GM23338 (cell line): ENCODE measurements around the gene VCL. TPM values are rescaled to one million over a fixed set of nuclear protein-coding genes. Genes with fewer than 3 reads are reported as not detected.

Source experiments
- ATAC-seq: fragments of 200-7000 bp; cut with Tn5 transposase; 3 replicates; pipeline ENCODE4 v1.9.1; 2020
- DNase-seq: peaks from one replicate; pipeline ENCODE4 v3.0.0-alpha.2; 2015; ENCODE audit warnings: low spot score
- H2AFZ ChIP-seq: fragments of 200-600 bp; sonication (generic); 2 replicates; pipeline ENCODE4 v1.8.0; 2016; ENCODE audit warnings: antibody characterized with exemption, mild to moderate bottlenecking, moderate library complexity
- H3F3A ChIP-seq: fragments of 200-600 bp; sonication (generic); replicated peaks from 2 replicates; pipeline ENCODE4 v1.8.0; 2017; ENCODE audit warnings: antibody characterized with exemption, mixed run types, low read depth
- H3K27ac ChIP-seq: fragments of 200-600 bp; sonication (generic); 2 replicates; pipeline ENCODE4 v1.6.1; 2016; ENCODE audit warnings: low read depth
- H3K27me3 ChIP-seq: fragments of 200-600 bp; sonication (generic); 2 replicates; pipeline ENCODE4 v1.8.0; 2016; ENCODE audit warnings: mild to moderate bottlenecking, mixed run types, moderate library complexity; ENCODE audit not compliant: insufficient read depth
- H3K36me3 ChIP-seq: fragments of 200-600 bp; sonication (generic); 2 replicates; pipeline ENCODE4 v1.8.0; 2016; ENCODE audit warnings: mild to moderate bottlenecking; ENCODE audit not compliant: insufficient read depth
- H3K4me1 ChIP-seq: fragments of 200-600 bp; sonication (generic); 2 replicates; pipeline ENCODE4 v1.8.0; 2016; ENCODE audit warnings: mild to moderate bottlenecking, moderate library complexity; ENCODE audit not compliant: insufficient read depth
- H3K4me2 ChIP-seq: fragments of 200-600 bp; sonication (generic); 2 replicates; pipeline ENCODE4 v1.7.1; 2017; ENCODE audit warnings: mixed run types
- H3K4me3 ChIP-seq: fragments of 200-600 bp; sonication (generic); 2 replicates; pipeline ENCODE4 v1.6.1; 2016; ENCODE audit warnings: mixed run types
- H3K79me2 ChIP-seq: fragments of 200-600 bp; sonication (generic); replicated peaks from 2 replicates; pipeline ENCODE4 v1.8.0; 2017; ENCODE audit warnings: mild to moderate bottlenecking; ENCODE audit not compliant: insufficient read depth
- H3K9me2 ChIP-seq: fragments of 200-600 bp; sonication (generic); 2 replicates; pipeline ENCODE4 v1.8.0; 2017; ENCODE audit not compliant: insufficient read depth
- H4K20me1 ChIP-seq: fragments of 200-600 bp; sonication (generic); replicated peaks from 2 replicates; pipeline ENCODE4 v1.8.0; 2017; ENCODE audit warnings: mild to moderate bottlenecking; ENCODE audit not compliant: insufficient read depth
- H3K27ac Mint-ChIP-seq: 2 replicates; pipeline ENCODE4 v1.8.0; 2020; ENCODE audit warnings: inconsistent platforms, mild to moderate bottlenecking, moderate library complexity, mixed read lengths
- H3K27me3 Mint-ChIP-seq: 3 replicates; pipeline ENCODE4 v1.8.0; 2022; ENCODE audit warnings: low read depth, mild to moderate bottlenecking, moderate library complexity, mixed read lengths, inconsistent platforms; ENCODE audit not compliant: insufficient read depth, poor library complexity
- H3K36me3 Mint-ChIP-seq: 3 replicates; pipeline ENCODE4 v1.8.0; 2021; ENCODE audit warnings: low read depth, mild to moderate bottlenecking, inconsistent platforms, moderate library complexity, mixed read lengths
- H3K4me1 Mint-ChIP-seq: 3 replicates; pipeline ENCODE4 v1.8.0; 2020; ENCODE audit warnings: mild to moderate bottlenecking, inconsistent platforms, mixed read lengths
- H3K4me3 Mint-ChIP-seq: 3 replicates; pipeline ENCODE4 v1.8.0; 2021; ENCODE audit warnings: moderate library complexity, mild to moderate bottlenecking, inconsistent platforms, mixed read lengths
- H3K9me3 Mint-ChIP-seq: 3 replicates; pipeline ENCODE4 v1.8.0; 2020; ENCODE audit warnings: moderate library complexity, mild to moderate bottlenecking, inconsistent platforms, mixed read lengths
- CREB1 ChIP-seq: fragments of 250-450 bp; sonication (Bioruptor Pico); IDR thresholded peaks from 2 replicates; pipeline ENCODE4 v1.5.0; 2020; ENCODE audit warnings: low read depth, mild to moderate bottlenecking, moderate library complexity
- EZH2 ChIP-seq: fragments of 200-600 bp; sonication (generic); IDR thresholded peaks from one replicate; pipeline ENCODE4 v1.8.0; 2017; ENCODE audit warnings: antibody characterized with exemption, mild to moderate bottlenecking, low read depth; ENCODE audit not compliant: unreplicated experiment
- EZH2phosphoT487 ChIP-seq: fragments of 200-600 bp; sonication (generic); IDR thresholded peaks from one replicate; pipeline ENCODE4 v1.8.1; 2018; ENCODE audit warnings: antibody characterized with exemption; ENCODE audit not compliant: unreplicated experiment
- JUNB ChIP-seq: IDR thresholded peaks from one replicate; pipeline ENCODE4 v1.6.1; 2016; ENCODE audit warnings: antibody characterized with exemption; ENCODE audit not compliant: unreplicated experiment
- NANOG ChIP-seq: IDR thresholded peaks from 2 replicates; pipeline ENCODE4 v1.6.1; 2016; ENCODE audit warnings: antibody characterized with exemption, borderline replicate concordance
- POLR2AphosphoS5 ChIP-seq: IDR thresholded peaks from 2 replicates; pipeline ENCODE4 v1.6.1; 2016; ENCODE audit warnings: antibody characterized with exemption, low read depth
- STAT1 ChIP-seq: IDR thresholded peaks from one replicate; pipeline ENCODE4 v1.6.1; 2016; ENCODE audit warnings: antibody characterized with exemption; ENCODE audit not compliant: unreplicated experiment
- ZNF114 ChIP-seq: fragments of 250-450 bp; sonication (Bioruptor Pico); IDR thresholded peaks from 2 replicates; pipeline ENCODE4 v1.5.0; 2020; ENCODE audit warnings: mild to moderate bottlenecking, moderate library complexity
- ZNF331 ChIP-seq: fragments of 250-450 bp; sonication (Bioruptor Pico); IDR thresholded peaks from 2 replicates; pipeline ENCODE4 v1.5.0; 2020; ENCODE audit warnings: low read depth, mild to moderate bottlenecking, moderate library complexity
- polyA plus RNA-seq: library from polyadenylated mRNA; unstranded; fragments of >200 nt; fragmentation: Nextera tagmentation; extraction: Ambion mirVana; gene quantifications from 2 replicates; pipeline ENCODE4 v1.2.1, GENCODE V29; 2016
- total RNA-seq: library from RNA; depleted of rRNA; stranded (reverse); fragments of >200 nt; shearing (Covaris generic); gene quantifications from 2 replicates; pipeline ENCODE4 v1.2.3, GENCODE V29; 2014
- TF ChIP-seq, protein P1 (sequence below), 2 experiments: fragments of 200-600 bp in 1 of 2; sonication (generic) in 1 of 2; conservative IDR thresholded peaks; 2 replicates each; pipeline versions ENCODE4 v1.5.1 to v1.6.1; 2016 to 2017; ENCODE audit warnings: antibody characterized with exemption in 2 of 2, low read depth in 2 of 2, mild to moderate bottlenecking in 2 of 2, moderate library complexity in 1 of 2
- TF ChIP-seq, protein P2 (sequence below): fragments of 250-450 bp; sonication (Bioruptor Pico); IDR thresholded peaks from 2 replicates; pipeline ENCODE4 v1.5.0; 2020; ENCODE audit warnings: mild to moderate bottlenecking, moderate library complexity
- TF ChIP-seq, protein P3 (sequence below): IDR thresholded peaks from one replicate; pipeline ENCODE4 v1.6.1; 2018; ENCODE audit warnings: antibody characterized with exemption; ENCODE audit not compliant: unreplicated experiment
- TF ChIP-seq, protein P4 (sequence below): IDR thresholded peaks from 2 replicates; pipeline ENCODE4 v1.6.1; 2016; ENCODE audit warnings: antibody characterized with exemption

VCL gene
- total and polyA plus RNA-seq, 2 experiments from 2014 or later = 60.7 to 254 TPM

DNA sequence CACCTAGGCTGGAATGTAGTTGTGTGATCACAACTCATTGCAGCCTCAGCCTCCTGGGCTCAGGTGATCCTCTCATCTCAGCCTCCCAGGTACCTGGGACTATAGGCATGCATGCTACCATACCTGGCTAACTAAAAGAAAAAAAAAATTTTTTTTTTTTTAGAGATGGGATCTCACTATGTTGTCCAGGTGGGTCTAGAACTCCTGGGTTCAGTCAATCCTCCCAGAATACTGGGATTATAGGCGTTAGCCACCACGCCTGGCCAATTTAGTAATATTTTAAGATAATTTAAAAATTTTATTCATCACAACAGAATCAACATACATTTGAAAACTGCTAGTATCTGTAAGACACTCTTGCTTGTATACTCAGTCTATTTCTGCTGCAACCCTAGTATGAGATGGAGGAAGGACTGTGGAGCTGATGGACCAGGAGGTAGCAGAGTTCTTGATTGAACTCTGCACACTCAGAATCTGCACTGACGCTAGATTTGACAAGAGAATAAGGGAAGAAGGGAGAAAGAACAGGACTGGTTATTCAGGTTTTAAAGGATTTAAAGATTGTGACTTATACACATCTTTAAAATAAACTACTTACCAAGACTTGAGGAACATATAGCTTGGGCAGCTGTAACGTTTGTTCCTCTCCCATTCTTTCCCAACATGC, 57.6 kb downstream of the VCL start:
- no peak for TF ChIP-seq EZH2
- TF ChIP-seq, protein P1, sequence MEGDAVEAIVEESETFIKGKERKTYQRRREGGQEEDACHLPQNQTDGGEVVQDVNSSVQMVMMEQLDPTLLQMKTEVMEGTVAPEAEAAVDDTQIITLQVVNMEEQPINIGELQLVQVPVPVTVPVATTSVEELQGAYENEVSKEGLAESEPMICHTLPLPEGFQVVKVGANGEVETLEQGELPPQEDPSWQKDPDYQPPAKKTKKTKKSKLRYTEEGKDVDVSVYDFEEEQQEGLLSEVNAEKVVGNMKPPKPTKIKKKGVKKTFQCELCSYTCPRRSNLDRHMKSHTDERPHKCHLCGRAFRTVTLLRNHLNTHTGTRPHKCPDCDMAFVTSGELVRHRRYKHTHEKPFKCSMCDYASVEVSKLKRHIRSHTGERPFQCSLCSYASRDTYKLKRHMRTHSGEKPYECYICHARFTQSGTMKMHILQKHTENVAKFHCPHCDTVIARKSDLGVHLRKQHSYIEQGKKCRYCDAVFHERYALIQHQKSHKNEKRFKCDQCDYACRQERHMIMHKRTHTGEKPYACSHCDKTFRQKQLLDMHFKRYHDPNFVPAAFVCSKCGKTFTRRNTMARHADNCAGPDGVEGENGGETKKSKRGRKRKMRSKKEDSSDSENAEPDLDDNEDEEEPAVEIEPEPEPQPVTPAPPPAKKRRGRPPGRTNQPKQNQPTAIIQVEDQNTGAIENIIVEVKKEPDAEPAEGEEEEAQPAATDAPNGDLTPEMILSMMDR (conservative IDR thresholded peaks at IDR 0.05; ENCODE audit: low read depth in 2 of 2) = no peak
- no peak for TF ChIP-seq POLR2AphosphoS5
- no peak for TF ChIP-seq CREB1 (CRISPR knock-in tag)
- TF ChIP-seq NANOG = no peak
- TF ChIP-seq, protein P2, sequence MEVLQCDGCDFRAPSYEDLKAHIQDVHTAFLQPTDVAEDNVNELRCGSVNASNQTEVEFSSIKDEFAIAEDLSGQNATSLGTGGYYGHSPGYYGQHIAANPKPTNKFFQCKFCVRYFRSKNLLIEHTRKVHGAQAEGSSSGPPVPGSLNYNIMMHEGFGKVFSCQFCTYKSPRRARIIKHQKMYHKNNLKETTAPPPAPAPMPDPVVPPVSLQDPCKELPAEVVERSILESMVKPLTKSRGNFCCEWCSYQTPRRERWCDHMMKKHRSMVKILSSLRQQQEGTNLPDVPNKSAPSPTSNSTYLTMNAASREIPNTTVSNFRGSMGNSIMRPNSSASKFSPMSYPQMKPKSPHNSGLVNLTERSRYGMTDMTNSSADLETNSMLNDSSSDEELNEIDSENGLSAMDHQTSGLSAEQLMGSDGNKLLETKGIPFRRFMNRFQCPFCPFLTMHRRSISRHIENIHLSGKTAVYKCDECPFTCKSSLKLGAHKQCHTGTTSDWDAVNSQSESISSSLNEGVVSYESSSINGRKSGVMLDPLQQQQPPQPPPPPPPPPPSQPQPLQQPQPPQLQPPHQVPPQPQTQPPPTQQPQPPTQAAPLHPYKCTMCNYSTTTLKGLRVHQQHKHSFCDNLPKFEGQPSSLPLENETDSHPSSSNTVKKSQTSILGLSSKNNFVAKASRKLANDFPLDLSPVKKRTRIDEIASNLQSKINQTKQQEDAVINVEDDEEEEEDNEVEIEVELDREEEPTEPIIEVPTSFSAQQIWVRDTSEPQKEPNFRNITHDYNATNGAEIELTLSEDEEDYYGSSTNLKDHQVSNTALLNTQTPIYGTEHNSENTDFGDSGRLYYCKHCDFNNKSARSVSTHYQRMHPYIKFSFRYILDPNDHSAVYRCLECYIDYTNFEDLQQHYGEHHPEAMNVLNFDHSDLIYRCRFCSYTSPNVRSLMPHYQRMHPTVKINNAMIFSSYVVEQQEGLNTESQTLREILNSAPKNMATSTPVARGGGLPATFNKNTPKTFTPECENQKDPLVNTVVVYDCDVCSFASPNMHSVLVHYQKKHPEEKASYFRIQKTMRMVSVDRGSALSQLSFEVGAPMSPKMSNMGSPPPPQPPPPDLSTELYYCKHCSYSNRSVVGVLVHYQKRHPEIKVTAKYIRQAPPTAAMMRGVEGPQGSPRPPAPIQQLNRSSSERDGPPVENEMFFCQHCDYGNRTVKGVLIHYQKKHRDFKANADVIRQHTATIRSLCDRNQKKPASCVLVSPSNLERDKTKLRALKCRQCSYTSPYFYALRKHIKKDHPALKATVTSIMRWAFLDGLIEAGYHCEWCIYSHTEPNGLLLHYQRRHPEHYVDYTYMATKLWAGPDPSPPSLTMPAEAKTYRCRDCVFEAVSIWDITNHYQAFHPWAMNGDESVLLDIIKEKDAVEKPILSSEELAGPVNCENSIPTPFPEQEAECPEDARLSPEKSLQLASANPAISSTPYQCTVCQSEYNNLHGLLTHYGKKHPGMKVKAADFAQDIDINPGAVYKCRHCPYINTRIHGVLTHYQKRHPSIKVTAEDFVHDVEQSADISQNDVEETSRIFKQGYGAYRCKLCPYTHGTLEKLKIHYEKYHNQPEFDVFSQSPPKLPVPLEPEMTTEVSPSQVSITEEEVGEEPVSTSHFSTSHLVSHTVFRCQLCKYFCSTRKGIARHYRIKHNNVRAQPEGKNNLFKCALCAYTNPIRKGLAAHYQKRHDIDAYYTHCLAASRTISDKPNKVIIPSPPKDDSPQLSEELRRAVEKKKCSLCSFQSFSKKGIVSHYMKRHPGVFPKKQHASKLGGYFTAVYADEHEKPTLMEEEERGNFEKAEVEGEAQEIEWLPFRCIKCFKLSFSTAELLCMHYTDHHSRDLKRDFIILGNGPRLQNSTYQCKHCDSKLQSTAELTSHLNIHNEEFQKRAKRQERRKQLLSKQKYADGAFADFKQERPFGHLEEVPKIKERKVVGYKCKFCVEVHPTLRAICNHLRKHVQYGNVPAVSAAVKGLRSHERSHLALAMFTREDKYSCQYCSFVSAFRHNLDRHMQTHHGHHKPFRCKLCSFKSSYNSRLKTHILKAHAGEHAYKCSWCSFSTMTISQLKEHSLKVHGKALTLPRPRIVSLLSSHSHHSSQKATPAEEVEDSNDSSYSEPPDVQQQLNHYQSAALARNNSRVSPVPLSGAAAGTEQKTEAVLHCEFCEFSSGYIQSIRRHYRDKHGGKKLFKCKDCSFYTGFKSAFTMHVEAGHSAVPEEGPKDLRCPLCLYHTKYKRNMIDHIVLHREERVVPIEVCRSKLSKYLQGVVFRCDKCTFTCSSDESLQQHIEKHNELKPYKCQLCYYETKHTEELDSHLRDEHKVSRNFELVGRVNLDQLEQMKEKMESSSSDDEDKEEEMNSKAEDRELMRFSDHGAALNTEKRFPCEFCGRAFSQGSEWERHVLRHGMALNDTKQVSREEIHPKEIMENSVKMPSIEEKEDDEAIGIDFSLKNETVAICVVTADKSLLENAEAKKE (CRISPR knock-in tag) = no peak
- no peak for TF ChIP-seq EZH2phosphoT487
- TF ChIP-seq, protein P3, sequence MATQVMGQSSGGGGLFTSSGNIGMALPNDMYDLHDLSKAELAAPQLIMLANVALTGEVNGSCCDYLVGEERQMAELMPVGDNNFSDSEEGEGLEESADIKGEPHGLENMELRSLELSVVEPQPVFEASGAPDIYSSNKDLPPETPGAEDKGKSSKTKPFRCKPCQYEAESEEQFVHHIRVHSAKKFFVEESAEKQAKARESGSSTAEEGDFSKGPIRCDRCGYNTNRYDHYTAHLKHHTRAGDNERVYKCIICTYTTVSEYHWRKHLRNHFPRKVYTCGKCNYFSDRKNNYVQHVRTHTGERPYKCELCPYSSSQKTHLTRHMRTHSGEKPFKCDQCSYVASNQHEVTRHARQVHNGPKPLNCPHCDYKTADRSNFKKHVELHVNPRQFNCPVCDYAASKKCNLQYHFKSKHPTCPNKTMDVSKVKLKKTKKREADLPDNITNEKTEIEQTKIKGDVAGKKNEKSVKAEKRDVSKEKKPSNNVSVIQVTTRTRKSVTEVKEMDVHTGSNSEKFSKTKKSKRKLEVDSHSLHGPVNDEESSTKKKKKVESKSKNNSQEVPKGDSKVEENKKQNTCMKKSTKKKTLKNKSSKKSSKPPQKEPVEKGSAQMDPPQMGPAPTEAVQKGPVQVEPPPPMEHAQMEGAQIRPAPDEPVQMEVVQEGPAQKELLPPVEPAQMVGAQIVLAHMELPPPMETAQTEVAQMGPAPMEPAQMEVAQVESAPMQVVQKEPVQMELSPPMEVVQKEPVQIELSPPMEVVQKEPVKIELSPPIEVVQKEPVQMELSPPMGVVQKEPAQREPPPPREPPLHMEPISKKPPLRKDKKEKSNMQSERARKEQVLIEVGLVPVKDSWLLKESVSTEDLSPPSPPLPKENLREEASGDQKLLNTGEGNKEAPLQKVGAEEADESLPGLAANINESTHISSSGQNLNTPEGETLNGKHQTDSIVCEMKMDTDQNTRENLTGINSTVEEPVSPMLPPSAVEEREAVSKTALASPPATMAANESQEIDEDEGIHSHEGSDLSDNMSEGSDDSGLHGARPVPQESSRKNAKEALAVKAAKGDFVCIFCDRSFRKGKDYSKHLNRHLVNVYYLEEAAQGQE = no peak
- no peak for TF ChIP-seq ZNF331 (CRISPR knock-in tag)
- TF ChIP-seq, protein P4, sequence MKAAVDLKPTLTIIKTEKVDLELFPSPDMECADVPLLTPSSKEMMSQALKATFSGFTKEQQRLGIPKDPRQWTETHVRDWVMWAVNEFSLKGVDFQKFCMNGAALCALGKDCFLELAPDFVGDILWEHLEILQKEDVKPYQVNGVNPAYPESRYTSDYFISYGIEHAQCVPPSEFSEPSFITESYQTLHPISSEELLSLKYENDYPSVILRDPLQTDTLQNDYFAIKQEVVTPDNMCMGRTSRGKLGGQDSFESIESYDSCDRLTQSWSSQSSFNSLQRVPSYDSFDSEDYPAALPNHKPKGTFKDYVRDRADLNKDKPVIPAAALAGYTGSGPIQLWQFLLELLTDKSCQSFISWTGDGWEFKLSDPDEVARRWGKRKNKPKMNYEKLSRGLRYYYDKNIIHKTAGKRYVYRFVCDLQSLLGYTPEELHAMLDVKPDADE = no peak
- no peak for TF ChIP-seq JUNB
- TF ChIP-seq ZNF114 (CRISPR knock-in tag) = no peak
- no peak for TF ChIP-seq STAT1
- no peak overlapping the region for H3K27ac Mint-ChIP-seq
- Histone ChIP-seq H3K4me2 (no peak overlapping the region), H3K4me1 (peaks cover 20% of the 10 kb centered on the region; the same call in 1 of the 2 replicates), H3F3A (no peaks in the 10 kb centered on the region), H3K36me3 (no peaks in the 10 kb centered on the region), H3K27me3 (no peaks in the 10 kb centered on the region), H3K4me3 (no peak overlapping the region), H3K27ac (peak overlapping the region; percentile 81), H3K9me2 (no peaks in the 10 kb centered on the region), H4K20me1 (peaks cover 37% of the 10 kb centered on the region), H3K79me2 (peaks cover 100% of the 10 kb centered on the region), H2AFZ (no peak overlapping the region)
- peaks cover 4% of the 10 kb centered on the region; the same call in 1 of the 3 replicates for H3K36me3 Mint-ChIP-seq
- DNase-seq (no peak), ATAC-seq (no peak)
- peaks cover 6% of the 10 kb centered on the region for H3K27me3 Mint-ChIP-seq
- peaks cover 10% of the 10 kb centered on the region; the same call in 2 of the 3 replicates for H3K4me1 Mint-ChIP-seq
- H3K9me3 Mint-ChIP-seq = no peaks in the 10 kb centered on the region
- no peak overlapping the region for H3K4me3 Mint-ChIP-seq
